ENCODE results near the gene NT5DC4.

The NT5DC4 gene

DNA sequence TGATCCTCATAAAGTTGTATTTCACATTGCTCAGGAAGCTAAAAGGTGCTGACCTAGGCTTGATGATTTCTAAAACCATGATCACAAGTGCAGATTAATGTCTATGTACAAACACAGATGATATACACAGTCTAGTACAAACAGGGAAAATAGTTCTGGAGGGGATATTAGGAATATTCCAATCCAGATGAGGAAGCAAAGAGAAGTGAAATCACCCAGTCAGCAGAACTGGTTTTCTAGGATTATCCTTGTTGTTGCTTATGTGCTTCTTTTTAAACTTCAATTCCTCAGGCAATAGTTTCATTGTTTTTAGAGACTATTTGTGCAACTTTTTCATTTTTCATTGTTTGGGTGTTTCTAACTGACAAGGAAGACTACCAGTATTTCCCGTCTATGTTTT is 58.8 kb downstream of the NT5DC4 start:
- H3K9me3 ChIP-seq, result no peaks in the 10 kb centered on the region
- in situ Hi-C loops (cut with MboI; ENCODE audit: low sequenced_read_pairs), result no loop called here
- no peaks in the 10 kb centered on the region for H3K27me3 ChIP-seq (ENCODE audit: low read depth)
- H3K4me3 ChIP-seq, result no peak overlapping the region
- H3K36me3 ChIP-seq (replicated peaks), result no peaks in the 10 kb centered on the region
- no peak for DNase-seq (ENCODE audit: low spot score in 2 of 2)
- peaks cover 10% of the 10 kb centered on the region for H3K4me1 ChIP-seq

DNA sequence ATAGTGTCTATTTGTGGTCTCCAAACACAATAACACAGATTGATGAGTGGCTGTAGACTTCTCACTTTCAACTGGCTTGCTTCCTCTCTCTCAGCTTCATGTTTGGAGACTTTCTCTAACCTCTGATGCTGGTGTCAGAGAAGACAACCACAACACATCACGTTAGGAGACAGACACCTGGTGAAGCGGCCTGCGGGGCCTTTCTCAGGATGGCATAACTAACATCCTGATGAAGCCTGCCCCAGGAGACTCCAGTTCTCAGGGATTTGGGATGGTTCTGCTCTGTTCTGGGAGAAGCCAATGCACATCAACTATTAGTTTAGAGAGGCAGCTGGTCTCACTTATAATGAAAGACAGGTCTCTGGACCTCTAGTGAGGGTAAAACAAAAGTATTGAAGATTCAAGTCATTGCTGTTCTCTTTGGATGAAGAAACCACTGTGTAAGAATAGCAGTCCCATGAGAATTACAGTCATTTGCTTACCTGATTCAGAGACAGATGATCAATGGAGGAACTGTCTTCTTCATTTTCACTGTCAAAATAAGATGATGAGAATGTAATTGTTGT is 61.5 kb downstream of the NT5DC4 start:
- H3K36me3 ChIP-seq (replicated peaks), result no peaks in the 10 kb centered on the region
- DNase-seq (ENCODE audit: low spot score in 2 of 2), result no peak
- in situ Hi-C loops (cut with MboI; ENCODE audit: low sequenced_read_pairs), result no loop called here
- H3K27me3 ChIP-seq (ENCODE audit: low read depth), result no peaks in the 10 kb centered on the region
- H3K4me1 ChIP-seq, result peaks cover 10% of the 10 kb centered on the region
- H3K9me3 ChIP-seq, result no peaks in the 10 kb centered on the region
- H3K4me3 ChIP-seq, result no peak overlapping the region

DNA sequence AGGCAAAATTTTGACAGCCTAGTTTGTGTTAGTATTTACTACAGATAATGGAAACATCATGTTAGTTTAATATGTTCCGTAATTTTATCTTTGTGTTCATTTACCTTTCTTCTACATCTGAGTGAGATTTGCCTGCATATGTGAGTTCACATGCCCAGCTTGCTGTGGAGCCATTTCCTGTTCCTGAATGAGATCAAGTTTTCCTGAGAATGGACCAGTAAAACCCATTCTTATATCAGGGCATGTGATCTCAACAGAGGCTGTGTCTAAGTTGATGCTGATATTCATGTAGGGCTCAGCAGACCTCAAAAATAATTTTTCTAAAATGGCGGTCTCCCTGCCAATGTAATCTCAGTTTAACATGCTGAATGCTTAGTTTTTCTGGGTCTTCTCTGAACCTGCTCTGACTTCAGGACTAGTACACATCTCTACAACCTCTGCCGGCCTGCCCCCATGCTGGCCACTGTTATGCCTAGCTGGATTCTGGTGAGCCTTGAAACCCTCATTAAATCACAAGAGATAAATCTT is 62.4 kb downstream of the NT5DC4 start:
- H3K4me3 ChIP-seq, result no peak overlapping the region
- H3K27me3 ChIP-seq (ENCODE audit: low read depth), result no peaks in the 10 kb centered on the region

DNA sequence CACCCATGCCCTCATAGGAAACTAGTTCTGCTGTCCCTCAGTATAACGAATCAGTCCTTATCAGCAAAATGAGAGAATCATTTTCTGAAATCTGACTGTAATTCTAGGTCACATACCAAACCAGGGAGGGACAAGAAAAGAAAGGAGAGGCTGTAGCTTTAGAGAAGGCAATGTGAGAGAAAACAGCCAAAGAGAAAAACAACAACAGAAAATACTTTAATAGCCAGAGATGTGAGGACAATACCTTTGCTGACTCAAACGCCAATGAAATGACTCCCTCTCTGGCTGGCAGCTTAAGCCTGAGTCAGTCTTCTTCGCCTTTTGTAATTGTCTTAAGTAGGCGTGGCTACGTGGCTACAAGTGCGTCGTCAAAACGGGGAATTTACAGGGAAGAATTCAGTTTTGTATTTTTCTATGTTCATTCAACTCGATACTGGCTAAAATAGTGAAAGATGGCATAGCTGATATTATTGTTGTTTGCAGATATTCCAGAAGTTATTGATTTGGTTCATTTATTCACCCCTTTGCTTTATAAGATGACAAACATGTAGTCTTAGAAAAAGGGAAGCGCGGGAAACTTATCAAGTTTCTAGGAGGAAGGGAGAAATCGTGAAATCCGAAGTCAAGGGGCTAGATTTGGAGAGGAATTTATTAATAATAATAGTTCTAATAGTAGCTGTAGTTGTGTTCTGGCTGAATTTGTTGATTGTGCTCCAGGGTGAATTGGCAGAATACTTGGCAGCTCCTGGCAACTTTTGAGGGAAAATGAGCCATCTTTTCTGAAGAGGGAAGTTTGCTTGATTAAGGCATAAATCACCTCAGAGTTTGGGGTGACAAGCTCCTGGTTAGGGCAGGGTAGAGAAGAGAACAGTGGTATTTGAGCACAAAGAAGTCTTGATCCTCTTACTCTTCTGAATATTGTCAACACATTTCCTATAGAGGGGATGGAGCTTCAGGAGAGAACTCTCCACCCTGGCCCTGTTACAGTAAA is 63.7 kb downstream of the NT5DC4 start, which contains the start of gene IL1A:
IL1A (minus strand) TSS at position 295 of the 991 bp plus-strand sequence. CDS start 723 bp downstream, outside the sequence.
- no peaks in the 10 kb centered on the region for H3K27me3 ChIP-seq (ENCODE audit: low read depth)
- DNase-seq (ENCODE audit: low spot score in 2 of 2), result peak; percentile 63 to 75
- peaks cover 10% of the 10 kb centered on the region for H3K4me1 ChIP-seq

More for the DNA sequence above, 62.4 kb downstream of the NT5DC4 start:
- DNase-seq (ENCODE audit: low spot score in 2 of 2), result no peak
- H3K4me1 ChIP-seq, result peaks cover 10% of the 10 kb centered on the region
- in situ Hi-C loops (cut with MboI; ENCODE audit: low sequenced_read_pairs), result no loop called here
- no peaks in the 10 kb centered on the region for H3K9me3 ChIP-seq
- no peaks in the 10 kb centered on the region for H3K36me3 ChIP-seq (replicated peaks)

DNA sequence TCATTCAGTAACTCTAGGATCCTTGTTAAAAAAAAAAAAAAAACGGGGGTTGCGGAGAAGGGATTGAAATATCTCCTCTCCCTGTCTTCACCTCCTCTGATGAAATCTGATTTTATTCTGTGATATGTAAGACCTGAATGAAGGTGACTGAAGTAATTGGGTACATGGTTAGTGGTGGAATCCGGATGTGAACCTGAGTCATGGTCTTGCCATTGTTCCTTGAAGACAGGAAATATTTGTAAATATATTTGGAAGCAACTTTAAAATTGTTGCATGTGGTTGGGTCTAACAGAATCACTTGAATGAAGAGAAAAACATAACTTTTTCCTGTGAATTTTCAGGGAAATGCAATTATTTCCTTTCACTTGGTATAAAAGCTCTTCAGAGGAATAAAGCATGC is 66.5 kb downstream of the NT5DC4 start:
- Histone ChIP-seq H3K9me3 (no peaks in the 10 kb centered on the region), H3K36me3 (replicated peaks) (no peaks in the 10 kb centered on the region), H3K27me3 (ENCODE audit: low read depth) (no peaks in the 10 kb centered on the region), H3K4me1 (peaks cover 22% of the 10 kb centered on the region), H3K4me3 (no peak overlapping the region)
- in situ Hi-C loops (cut with MboI; ENCODE audit: low sequenced_read_pairs), result no loop called here
- DNase-seq (ENCODE audit: low spot score in 2 of 2), result no peak

More for the DNA sequence above, 63.7 kb downstream of the NT5DC4 start, which contains the start of gene IL1A:
- in situ Hi-C loops (cut with MboI; ENCODE audit: low sequenced_read_pairs), result no loop called here
- H3K36me3 ChIP-seq (replicated peaks), result no peaks in the 10 kb centered on the region
- no peak within 1 kb of the TSS for H3K4me3 ChIP-seq
- H3K9me3 ChIP-seq, result no peaks in the 10 kb centered on the region

DNA sequence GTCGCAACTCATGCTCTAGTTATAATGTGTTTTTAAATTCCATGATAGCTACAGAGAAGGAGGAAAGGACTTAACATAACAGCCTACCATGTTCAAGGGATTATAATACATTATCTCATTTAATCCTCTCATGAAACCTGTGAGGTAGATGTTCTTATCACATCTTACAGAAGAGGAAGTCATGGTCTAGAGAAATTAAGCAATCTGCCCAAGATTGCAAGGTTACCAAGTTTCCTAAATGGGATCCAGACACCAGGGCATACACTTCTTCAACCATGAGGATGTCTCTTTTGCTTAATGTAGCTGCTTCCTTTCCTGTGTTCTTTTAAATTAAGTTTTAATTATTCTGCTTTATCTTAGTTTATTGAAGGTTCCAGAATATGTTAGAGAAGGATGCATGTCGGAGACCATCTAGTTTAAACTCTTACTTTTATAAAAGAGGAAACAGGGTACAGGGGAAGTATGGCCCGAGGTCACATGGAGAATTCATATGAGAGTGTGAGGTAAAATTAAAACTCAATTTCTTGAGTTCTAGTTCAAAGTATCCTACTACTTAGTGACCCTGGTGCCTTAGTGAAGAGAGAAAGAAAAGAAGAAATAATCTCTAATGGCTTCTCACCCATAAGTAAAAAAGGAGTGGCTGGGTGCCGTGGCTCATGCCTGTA is 67.0 kb downstream of the NT5DC4 start:
- Histone ChIP-seq H3K36me3 (replicated peaks) (no peaks in the 10 kb centered on the region), H3K9me3 (no peaks in the 10 kb centered on the region), H3K27me3 (ENCODE audit: low read depth) (no peaks in the 10 kb centered on the region), H3K4me1 (peaks cover 22% of the 10 kb centered on the region), H3K4me3 (no peak overlapping the region)
- in situ Hi-C loops (cut with MboI; ENCODE audit: low sequenced_read_pairs), result no loop called here
- DNase-seq (ENCODE audit: low spot score in 2 of 2), result no peak

DNA sequence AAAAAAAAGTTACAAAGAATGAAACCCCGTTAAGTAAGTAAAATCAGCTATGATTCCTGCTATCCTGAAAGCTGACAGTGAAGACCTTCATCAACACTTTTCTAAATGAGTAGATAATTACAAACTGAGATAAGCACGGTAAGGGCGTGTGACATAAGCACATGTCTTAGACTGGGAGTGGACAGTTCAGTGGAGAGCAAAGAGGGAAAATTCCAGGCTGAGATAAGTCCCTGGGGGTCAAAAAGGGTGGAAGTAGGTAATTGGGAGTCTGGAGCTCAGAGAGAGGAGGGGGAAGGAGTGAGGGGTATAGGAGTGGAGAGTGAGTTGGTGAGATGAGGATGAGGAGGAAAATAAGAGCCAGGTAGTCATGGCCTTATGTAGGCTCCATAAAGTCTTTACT is 67.8 kb downstream of the NT5DC4 start:
- H3K4me1 ChIP-seq, result peaks cover 22% of the 10 kb centered on the region
- H3K36me3 ChIP-seq (replicated peaks), result no peaks in the 10 kb centered on the region
- H3K9me3 ChIP-seq, result no peaks in the 10 kb centered on the region
- DNase-seq (ENCODE audit: low spot score in 2 of 2), result no peak
- no peaks in the 10 kb centered on the region for H3K27me3 ChIP-seq (ENCODE audit: low read depth)
- H3K4me3 ChIP-seq, result no peak overlapping the region
- in situ Hi-C loops (cut with MboI; ENCODE audit: low sequenced_read_pairs), result no loop called here

All from HAP-1 (cell line).